Measurements from ENCODE around the gene PGAP3. TPM values are rescaled to one million over a fixed set of nuclear protein-coding genes. Genes with fewer than 3 reads are reported as not detected.

PGAP3 gene
- total RNA-seq, 1 donor from 2014 or later: 24.9 TPM

GRCh38 chr17:39653316-39653661 is 34.6 kb downstream of the PGAP3 start:
- no peak overlapping the region for H3K4me3 Mint-ChIP-seq (ENCODE audit: unreplicated experiment)
- no peaks in the 10 kb centered on the region for H3K9me3 Mint-ChIP-seq (ENCODE audit: low read depth)
- no peak for DNase-seq (ENCODE audit: low spot score)
- no peaks in the 10 kb centered on the region for H3K27me3 Mint-ChIP-seq (ENCODE audit: low read depth)
- H3K27ac Mint-ChIP-seq (ENCODE audit: unreplicated experiment): no peak overlapping the region
- H3K36me3 Mint-ChIP-seq (ENCODE audit: low read depth): no peaks in the 10 kb centered on the region
- no peak for TF ChIP-seq CTCF (IDR thresholded peaks at IDR 0.05)
- peaks cover 11% of the 10 kb centered on the region for H3K4me1 Mint-ChIP-seq (ENCODE audit: low read depth)

- TF ChIP-seq CTCF (IDR thresholded peaks at IDR 0.05): no peak
- Mint-ChIP-seq H3K4me3 (ENCODE audit: unreplicated experiment) (no peak overlapping the region), H3K27me3 (ENCODE audit: low read depth) (no peaks in the 10 kb centered on the region), H3K9me3 (ENCODE audit: low read depth) (no peaks in the 10 kb centered on the region), H3K36me3 (ENCODE audit: low read depth) (no peaks in the 10 kb centered on the region), H3K4me1 (ENCODE audit: low read depth) (peaks cover 11% of the 10 kb centered on the region), H3K27ac (ENCODE audit: unreplicated experiment) (no peak overlapping the region)
- DNase-seq (ENCODE audit: low spot score): no peak
These were observed 35.1 kb downstream of the PGAP3 start for GRCh38 chr17:39652587-39653315.

- no peaks in the 10 kb centered on the region for H3K9me3 Mint-ChIP-seq (ENCODE audit: low read depth)
- peaks cover 11% of the 10 kb centered on the region for H3K4me1 Mint-ChIP-seq (ENCODE audit: low read depth)
- TF ChIP-seq CTCF (IDR thresholded peaks at IDR 0.05): no peak
- H3K27ac Mint-ChIP-seq (ENCODE audit: unreplicated experiment): no peak overlapping the region
- H3K27me3 Mint-ChIP-seq (ENCODE audit: low read depth): no peaks in the 10 kb centered on the region
- no peak overlapping the region for H3K4me3 Mint-ChIP-seq (ENCODE audit: unreplicated experiment)
- no peak for DNase-seq (ENCODE audit: low spot score)
- H3K36me3 Mint-ChIP-seq (ENCODE audit: low read depth): no peaks in the 10 kb centered on the region
These were observed 35.8 kb downstream of the PGAP3 start for GRCh38 chr17:39651923-39652586.

- no peaks in the 10 kb centered on the region for H3K36me3 Mint-ChIP-seq (ENCODE audit: low read depth)
- no peak for TF ChIP-seq CTCF (IDR thresholded peaks at IDR 0.05)
- no peak overlapping the region for H3K27ac Mint-ChIP-seq (ENCODE audit: unreplicated experiment)
- H3K9me3 Mint-ChIP-seq (ENCODE audit: low read depth): no peaks in the 10 kb centered on the region
- DNase-seq (ENCODE audit: low spot score): no peak
- H3K27me3 Mint-ChIP-seq (ENCODE audit: low read depth): no peaks in the 10 kb centered on the region
- no peak overlapping the region for H3K4me3 Mint-ChIP-seq (ENCODE audit: unreplicated experiment)
- peaks cover 11% of the 10 kb centered on the region for H3K4me1 Mint-ChIP-seq (ENCODE audit: low read depth)
These were observed 37.7 kb downstream of the PGAP3 start for GRCh38 chr17:39650121-39650579.

- no peak for TF ChIP-seq CTCF (IDR thresholded peaks at IDR 0.05)
- H3K9me3 Mint-ChIP-seq (ENCODE audit: low read depth): no peaks in the 10 kb centered on the region
- no peak overlapping the region for H3K4me3 Mint-ChIP-seq (ENCODE audit: unreplicated experiment)
- peak overlapping the region; percentile 42 for H3K27ac Mint-ChIP-seq (ENCODE audit: unreplicated experiment)
- H3K36me3 Mint-ChIP-seq (ENCODE audit: low read depth): no peaks in the 10 kb centered on the region
- no peaks in the 10 kb centered on the region for H3K27me3 Mint-ChIP-seq (ENCODE audit: low read depth)
- no peak for DNase-seq (ENCODE audit: low spot score)
- peaks cover 14% of the 10 kb centered on the region for H3K4me1 Mint-ChIP-seq (ENCODE audit: low read depth)
These were observed 39.1 kb downstream of the PGAP3 start for GRCh38 chr17:39648616-39649366.

Measured in chondrocyte (in vitro differentiated cells).